Measurements from ENCODE around the gene C1D. TPM values are rescaled to one million over a fixed set of nuclear protein-coding genes. Genes with fewer than 3 reads are reported as not detected.
"Not testable (repeated sequence)": the region's sequence is repeated elsewhere in the genome, so short reads cannot be mapped to it uniquely, and the experiment has no call there.

C1D gene
- total RNA-seq, 1 experiment from 2014 or later: 43.7 TPM

- DNase-seq (ENCODE audit: low read depth, low spot score): no peak
- in situ Hi-C loops (cut with HindIII; ENCODE audit: low pct_unique_long_range_greater_than_20kb, low sequenced_read_pairs): loop anchor here (25.0 kb wide), 2 partner anchors 195 to 295 kb away; no protein-coding TSS in a partner anchor
Measured at GRCh38 chr2:68032702-68033101, 30.1 kb downstream of the C1D start.

GRCh38 chr2:68031542-68032160, 31.2 kb downstream of the C1D start:
- in situ Hi-C loops (cut with HindIII; ENCODE audit: low pct_unique_long_range_greater_than_20kb, low sequenced_read_pairs): loop anchor here (25.0 kb wide), 2 partner anchors 194 to 294 kb away; no protein-coding TSS in a partner anchor
- peak; percentile 89 for DNase-seq (ENCODE audit: low read depth, low spot score)

DNA sequence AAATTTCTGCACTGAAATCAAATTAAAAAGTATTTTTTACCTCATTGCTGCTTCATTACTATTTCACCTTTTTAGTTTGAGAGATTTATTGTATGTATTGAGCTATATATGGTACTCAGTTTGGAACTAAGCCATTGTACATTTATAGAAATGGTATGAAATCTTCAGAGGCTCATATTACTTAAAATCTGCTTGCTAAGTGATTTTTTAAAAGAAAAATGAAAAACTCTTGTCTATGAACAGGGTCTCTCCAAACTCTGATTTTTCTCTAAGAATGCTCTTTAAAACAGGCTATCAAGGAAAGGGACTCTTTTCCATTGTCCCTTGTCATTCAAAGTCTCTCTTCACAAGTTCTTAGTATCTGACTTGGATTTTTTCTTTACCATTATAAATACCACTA, 31.8 kb downstream of the C1D start:
- in situ Hi-C loops (cut with HindIII; ENCODE audit: low pct_unique_long_range_greater_than_20kb, low sequenced_read_pairs): loop anchor here (25.0 kb wide), 2 partner anchors 194 to 294 kb away; no protein-coding TSS in a partner anchor
- no peak for DNase-seq (ENCODE audit: low read depth, low spot score)

DNA sequence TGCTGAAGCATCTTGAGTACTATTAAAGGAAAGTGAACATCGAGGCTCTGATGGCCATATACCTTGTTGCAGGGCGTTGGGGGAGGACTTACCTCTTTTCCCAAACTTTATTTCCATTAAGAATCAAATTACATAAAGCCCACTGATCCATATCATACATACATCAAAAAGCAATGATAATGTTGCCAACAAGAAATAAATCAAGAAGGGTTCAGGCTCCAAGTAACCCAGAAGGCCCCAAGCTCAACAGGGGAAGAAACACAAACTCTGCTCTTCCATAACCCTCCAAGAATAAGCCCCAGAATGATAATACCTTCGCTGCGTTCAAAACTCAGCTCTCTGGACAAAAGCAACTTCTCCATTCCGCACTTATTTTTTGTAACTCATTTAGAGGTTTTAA, 32.3 kb downstream of the C1D start:
- in situ Hi-C loops (cut with HindIII; ENCODE audit: low pct_unique_long_range_greater_than_20kb, low sequenced_read_pairs): loop anchor here (25.0 kb wide), 2 partner anchors 193 to 293 kb away; no protein-coding TSS in a partner anchor
- no peak for DNase-seq (ENCODE audit: low read depth, low spot score)

- DNase-seq (ENCODE audit: low read depth, low spot score): no peak
- in situ Hi-C loops (cut with HindIII; ENCODE audit: low pct_unique_long_range_greater_than_20kb, low sequenced_read_pairs): loop anchor here (25.0 kb wide), 2 partner anchors 191 to 291 kb away; no protein-coding TSS in a partner anchor
Measured at GRCh38 chr2:68027959-68028358, 34.8 kb downstream of the C1D start.

DNA sequence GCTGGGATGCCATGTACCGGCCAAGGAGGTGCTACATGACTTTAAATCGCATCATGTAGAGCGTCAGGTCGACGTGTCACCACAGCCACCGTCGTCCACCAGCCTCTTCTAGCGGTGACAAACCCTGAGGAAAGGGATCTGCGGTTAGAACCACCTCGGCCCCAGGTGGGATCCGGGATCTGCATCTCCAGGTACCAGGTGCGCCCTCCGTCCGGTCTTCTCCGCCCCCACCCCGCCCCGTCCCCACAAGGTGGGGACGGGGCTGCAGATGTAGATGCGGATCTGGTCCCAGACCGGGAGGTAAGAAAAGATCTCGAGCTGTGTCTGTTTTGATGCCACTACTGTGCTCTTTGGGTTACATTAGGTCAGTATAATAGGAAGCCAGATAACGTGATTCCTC, 38.4 kb downstream of the C1D start:
- in situ Hi-C loops (cut with HindIII; ENCODE audit: low pct_unique_long_range_greater_than_20kb, low sequenced_read_pairs): no loop called here
- DNase-seq (ENCODE audit: low read depth, low spot score): no peak

DNA sequence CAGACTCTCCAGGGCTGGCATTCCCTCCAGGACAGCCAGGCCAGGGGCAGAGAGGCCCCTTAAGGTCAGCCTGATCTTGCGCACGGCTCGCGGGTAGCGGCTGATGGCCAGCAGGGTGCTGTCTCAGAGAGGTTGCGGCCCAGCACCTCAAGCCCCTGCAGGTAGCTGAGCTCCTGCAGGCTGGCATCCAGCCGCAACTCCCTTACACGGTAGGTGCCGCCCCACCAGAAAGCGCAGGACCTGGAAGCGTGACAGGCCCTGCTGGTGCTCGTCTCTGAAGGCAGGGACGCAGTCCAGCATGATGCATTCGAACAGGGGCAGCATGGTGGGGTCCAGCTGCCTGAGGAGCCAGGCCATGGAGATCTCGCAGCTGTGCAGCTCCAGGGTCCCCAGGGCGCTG, 38.9 kb downstream of the C1D start:
- no peak for DNase-seq (ENCODE audit: low read depth, low spot score)

GRCh38 chr2:68018727-68019126, 44.1 kb downstream of the C1D start:
- peak; percentile 82 for DNase-seq (ENCODE audit: low read depth, low spot score)
- in situ Hi-C loops (cut with HindIII; ENCODE audit: low pct_unique_long_range_greater_than_20kb, low sequenced_read_pairs): no loop called here

More for the DNA sequence above, 38.9 kb downstream of the C1D start:
- in situ Hi-C loops (cut with HindIII; ENCODE audit: low pct_unique_long_range_greater_than_20kb, low sequenced_read_pairs): no loop called here

GRCh38 chr2:68009526-68009925, 53.3 kb downstream of the C1D start:
- in situ Hi-C loops (cut with HindIII; ENCODE audit: low pct_unique_long_range_greater_than_20kb, low sequenced_read_pairs): no loop called here
- DNase-seq (ENCODE audit: low read depth, low spot score): no peak

DNA sequence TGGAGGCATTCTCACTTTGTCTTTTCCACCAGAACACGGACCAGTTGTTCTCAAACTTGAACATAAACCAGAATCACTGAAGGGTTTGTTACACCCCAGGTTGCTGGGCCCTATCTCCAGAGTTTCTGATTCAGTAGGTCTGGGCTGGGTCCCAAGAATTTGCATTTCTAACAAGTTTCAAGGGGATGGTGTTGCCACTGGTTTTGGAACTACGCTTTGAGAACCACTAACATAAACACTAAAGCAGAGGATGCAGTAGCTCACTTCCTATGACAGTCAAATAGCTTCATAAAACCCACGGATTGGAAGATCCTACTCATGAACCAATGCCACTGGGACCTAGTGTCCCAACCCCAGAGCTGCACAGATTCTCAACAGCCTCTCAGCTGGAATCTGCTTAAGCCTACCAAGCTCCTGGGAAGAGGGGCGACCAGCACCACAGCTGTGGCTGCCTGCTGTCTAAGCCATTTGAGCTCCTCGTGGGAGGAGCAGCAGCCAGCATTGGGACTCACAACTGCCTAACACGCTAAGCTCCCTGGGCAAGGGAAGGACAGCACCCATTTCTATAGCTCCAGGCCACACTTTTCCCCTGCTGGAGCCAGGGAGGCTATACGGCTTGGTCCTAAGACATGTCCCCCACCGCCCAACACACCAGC, 62.5 kb downstream of the C1D start:
- no peak for DNase-seq (ENCODE audit: low read depth, low spot score)
- in situ Hi-C loops (cut with HindIII; ENCODE audit: low pct_unique_long_range_greater_than_20kb, low sequenced_read_pairs): no loop called here

GRCh38 chr2:67999332-67999731, 63.5 kb downstream of the C1D start:
- DNase-seq (ENCODE audit: low read depth, low spot score): no peak
- in situ Hi-C loops (cut with HindIII; ENCODE audit: low pct_unique_long_range_greater_than_20kb, low sequenced_read_pairs): no loop called here

DNA sequence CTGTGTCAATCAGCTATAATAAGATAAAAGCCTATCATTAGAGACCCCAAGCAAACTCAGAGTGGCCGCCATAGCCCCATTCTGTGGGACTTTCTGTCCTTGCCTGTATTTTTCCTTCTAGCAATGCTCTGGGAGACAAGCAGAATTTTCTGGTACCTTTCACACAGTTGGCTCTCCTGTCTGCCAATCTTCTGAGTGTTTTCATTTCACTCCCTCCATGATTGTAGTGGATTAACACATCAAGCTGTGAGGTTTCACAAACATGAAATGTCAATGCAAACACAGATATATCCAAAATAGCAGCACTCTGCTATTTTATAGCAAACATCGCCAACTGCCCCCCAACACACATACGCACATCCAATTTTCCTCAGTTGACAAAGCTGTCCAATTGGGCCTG, 64.9 kb downstream of the C1D start:
- in situ Hi-C loops (cut with HindIII; ENCODE audit: low pct_unique_long_range_greater_than_20kb, low sequenced_read_pairs): no loop called here
- DNase-seq (ENCODE audit: low read depth, low spot score): no peak

DNA sequence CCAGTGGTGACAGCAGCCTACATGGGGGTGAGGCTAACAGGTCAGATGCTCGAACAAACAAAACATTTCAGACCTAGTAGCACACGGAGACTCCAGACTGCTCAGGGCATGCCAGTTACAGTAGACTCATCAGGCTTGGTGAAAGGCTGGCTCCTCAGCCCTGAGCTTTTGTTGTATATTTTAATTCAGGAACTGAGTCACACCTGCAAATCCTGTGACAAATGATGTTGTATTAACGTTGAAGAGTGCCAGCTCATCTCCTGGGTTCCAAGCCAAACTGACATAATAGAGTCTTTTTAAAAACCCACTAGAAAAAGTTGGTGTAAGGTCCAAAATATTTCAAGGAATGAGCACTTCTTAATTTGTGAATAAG, 65.3 kb downstream of the C1D start:
- no peak for DNase-seq (ENCODE audit: low read depth, low spot score)
- in situ Hi-C loops (cut with HindIII; ENCODE audit: low pct_unique_long_range_greater_than_20kb, low sequenced_read_pairs): no loop called here

DNA sequence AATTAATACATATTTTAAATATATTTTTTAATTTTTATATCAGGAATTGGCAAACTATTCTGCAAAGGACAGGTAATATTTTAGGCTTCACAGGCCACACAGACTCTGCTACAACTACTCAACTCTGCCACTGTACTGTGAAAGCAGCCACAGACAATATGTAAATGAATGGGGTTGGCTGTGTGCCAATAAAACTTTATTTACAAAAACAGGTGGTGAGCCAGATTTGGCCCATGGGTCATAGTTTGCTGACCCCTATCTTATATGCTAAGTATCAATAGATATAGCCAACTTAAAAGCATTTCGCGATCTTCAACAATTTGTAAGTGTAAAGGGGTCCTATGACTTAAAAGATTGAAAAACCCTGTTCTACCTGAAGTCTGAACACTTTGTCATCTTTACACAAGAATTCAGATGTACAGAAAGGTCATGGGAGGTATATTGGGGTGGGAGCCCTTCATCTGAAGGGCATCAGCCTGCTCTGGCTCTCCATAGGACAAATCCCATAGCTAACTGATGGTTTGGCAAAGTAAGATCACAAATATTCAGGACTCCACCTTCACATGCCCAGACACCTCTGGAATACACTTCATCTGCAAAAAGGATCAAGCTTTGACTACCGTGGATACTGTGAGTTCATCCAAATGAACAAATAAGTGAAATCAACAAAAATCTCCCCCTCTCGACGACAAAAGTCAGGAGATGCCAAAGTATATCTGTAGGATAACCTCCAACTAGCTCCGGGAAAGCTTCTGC, 65.9 kb downstream of the C1D start:
- in situ Hi-C loops (cut with HindIII; ENCODE audit: low pct_unique_long_range_greater_than_20kb, low sequenced_read_pairs): no loop called here
- DNase-seq (ENCODE audit: low read depth, low spot score): no peak

DNA sequence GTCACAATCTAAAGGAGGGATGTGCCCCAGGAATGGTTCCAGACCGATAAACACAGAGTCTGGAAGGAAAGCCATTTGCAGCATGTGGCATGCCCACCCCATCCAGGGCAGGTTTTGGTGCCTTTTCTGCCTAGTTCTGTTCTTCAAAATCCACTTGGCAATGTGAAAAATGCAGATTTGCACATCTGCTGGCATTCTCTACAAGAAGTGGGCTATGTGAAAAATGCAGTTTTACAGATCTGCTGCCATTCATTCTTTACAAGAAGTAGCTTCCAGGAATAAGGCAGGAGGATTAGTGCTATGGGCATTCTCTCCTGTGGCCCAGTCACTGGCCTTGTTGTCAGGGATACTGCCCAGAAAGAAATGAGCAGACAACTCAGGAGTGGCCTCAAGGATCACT, 68.1 kb downstream of the C1D start:
- in situ Hi-C loops (cut with HindIII; ENCODE audit: low pct_unique_long_range_greater_than_20kb, low sequenced_read_pairs): no loop called here
- DNase-seq (ENCODE audit: low read depth, low spot score): no peak

GRCh38 chr2:67994069-67994468, 68.7 kb downstream of the C1D start:
- in situ Hi-C loops (cut with HindIII; ENCODE audit: low pct_unique_long_range_greater_than_20kb, low sequenced_read_pairs); DNase-seq (ENCODE audit: low read depth, low spot score): not testable (repeated sequence)

DNA sequence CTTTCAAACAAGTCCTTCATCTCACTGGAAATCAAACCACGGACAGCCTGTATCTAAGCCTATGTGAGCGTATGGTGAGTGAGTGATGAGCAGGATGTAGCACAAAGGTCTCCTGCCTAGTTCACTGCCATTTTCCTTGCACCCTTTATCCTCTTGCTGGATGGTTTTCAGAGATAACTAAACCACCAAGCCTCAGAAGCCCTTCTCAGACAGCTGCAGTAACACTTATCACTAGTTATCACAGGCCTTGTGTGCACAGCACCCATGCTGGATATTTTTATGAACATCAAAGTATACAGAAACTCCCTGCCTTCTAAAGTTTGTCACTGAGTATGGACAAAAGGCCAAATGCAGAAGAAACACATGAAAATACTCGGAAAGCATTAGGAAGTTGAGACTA, 69.5 kb downstream of the C1D start:
- DNase-seq (ENCODE audit: low read depth, low spot score): no peak
- in situ Hi-C loops (cut with HindIII; ENCODE audit: low pct_unique_long_range_greater_than_20kb, low sequenced_read_pairs): no loop called here

DNA sequence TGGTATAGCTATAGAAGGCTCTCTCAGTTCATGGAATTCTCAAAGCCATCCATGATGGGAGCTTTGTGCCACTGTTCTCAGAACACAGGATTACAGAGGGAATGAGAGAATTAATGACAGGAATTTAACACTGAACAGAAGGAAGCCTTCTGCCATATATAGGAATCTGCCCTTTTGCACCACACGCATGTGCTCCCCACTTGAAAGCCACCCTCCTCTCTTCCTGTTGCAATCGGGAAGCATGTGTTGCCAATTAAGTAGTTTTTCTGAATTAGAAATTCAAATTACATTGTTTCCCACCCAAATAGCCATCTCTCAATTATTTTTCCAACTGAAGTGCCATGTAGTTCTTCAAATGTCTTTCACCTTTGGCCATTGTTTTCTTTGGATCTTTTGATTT, 71.3 kb downstream of the C1D start:
- in situ Hi-C loops (cut with HindIII; ENCODE audit: low pct_unique_long_range_greater_than_20kb, low sequenced_read_pairs): no loop called here
- no peak for DNase-seq (ENCODE audit: low read depth, low spot score)
